Measurements from ENCODE around the gene MSMP.

DNA sequence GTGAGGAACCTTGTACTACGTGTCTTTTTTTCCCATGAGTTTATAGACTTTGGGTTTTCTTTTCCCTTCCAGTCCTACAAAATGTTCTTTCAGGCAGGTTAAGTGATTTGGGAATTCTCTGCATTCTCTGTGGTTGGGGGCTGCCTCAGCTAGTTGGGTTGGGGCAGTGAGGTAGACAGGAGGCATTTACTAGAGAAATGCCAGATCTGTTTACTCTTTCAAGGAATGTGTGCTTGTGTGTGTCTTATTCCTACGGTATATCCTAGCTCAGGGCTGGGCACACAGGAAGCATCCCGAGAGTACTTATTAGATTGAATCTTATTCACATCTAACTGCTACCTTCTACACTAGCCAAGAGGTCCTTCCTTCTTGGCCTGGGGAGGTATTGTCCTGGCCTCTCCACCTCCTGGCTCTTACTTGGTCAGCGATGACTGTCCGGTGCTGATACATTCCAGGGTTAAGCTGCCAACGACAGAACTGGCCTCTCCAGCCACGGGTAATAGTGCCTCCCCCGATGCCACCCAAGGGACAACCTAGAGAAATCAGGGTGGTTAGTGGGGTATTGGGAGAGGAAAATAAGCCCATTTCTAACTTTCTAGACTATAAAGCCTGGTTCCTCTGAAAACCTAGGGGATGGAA is 10.1 kb downstream of the MSMP start:
- TF ChIP-seq, protein P1, sequence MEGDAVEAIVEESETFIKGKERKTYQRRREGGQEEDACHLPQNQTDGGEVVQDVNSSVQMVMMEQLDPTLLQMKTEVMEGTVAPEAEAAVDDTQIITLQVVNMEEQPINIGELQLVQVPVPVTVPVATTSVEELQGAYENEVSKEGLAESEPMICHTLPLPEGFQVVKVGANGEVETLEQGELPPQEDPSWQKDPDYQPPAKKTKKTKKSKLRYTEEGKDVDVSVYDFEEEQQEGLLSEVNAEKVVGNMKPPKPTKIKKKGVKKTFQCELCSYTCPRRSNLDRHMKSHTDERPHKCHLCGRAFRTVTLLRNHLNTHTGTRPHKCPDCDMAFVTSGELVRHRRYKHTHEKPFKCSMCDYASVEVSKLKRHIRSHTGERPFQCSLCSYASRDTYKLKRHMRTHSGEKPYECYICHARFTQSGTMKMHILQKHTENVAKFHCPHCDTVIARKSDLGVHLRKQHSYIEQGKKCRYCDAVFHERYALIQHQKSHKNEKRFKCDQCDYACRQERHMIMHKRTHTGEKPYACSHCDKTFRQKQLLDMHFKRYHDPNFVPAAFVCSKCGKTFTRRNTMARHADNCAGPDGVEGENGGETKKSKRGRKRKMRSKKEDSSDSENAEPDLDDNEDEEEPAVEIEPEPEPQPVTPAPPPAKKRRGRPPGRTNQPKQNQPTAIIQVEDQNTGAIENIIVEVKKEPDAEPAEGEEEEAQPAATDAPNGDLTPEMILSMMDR (IDR thresholded peaks at IDR 0.05; ENCODE audit: insufficient read depth, low read length, poor library complexity, severe bottlenecking), result no peak
- no peak for TF ChIP-seq EZH2phosphoT487 (conservative IDR thresholded peaks at IDR 0.05; ENCODE audit: low read length)
